ENCODE data around the gene PRG3. TPM values are rescaled to one million over a fixed set of nuclear protein-coding genes. Genes with fewer than 3 reads are reported as not detected.
"Not testable (repeated sequence)": the region's sequence is repeated elsewhere in the genome, so short reads cannot be mapped to it uniquely, and the experiment has no call there.

Gene PRG3
- total RNA-seq, 1 experiment from 2014 or later, result not detected

GRCh38 chr11:57409321-57410100, 28.6 kb upstream of the PRG3 start:
- no peak for DNase-seq (ENCODE audit: extremely low read depth, low read depth)

DNA sequence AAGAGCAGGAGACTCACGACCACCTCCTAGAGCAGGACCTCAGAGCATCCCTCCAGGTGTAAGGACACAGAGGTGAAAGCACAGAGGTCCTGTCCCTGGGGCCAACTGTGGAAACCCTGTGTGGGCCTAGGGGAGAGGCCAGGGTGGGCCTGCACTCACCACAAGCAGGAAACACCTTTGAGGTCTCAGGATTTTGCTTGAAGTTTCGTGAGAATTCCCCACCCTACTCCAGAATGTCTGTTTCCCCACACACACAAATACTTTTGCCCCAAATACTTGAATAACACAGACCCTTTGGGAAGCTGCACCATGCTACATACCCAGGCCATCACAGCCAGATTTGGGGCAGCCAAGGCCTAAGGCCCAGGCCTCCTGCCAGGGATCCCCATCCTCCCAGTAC, 27.8 kb upstream of the PRG3 start:
- DNase-seq (ENCODE audit: extremely low read depth, low read depth), result no peak

DNA sequence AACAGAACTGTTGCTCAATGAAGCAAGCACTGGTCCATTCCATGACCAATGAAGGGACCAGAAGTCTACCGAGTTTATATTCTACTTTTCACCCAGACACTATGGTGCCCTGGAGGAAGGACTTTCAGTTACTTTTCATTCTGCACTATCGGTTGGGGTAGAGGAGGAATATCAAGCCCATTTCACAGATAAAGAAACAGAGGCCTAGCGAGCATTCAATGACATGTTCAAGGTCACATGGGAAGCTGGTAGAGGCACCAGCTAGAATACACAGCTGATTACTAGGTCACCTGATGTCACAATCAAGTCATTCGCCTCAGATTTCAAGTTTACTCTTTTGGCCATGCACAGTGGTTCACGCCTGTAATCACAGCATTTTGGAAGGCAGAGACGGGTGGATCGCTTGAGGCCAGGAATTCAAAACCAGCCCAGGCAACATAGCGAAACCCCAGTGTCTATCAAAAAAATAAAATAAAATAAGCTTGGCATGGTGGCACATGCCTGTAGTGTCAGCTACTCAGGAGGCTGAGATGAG, 27.1 kb upstream of the PRG3 start:
- DNase-seq (ENCODE audit: extremely low read depth, low read depth), result no peak

GRCh38 chr11:57407010-57407920, 26.3 kb upstream of the PRG3 start:
- DNase-seq (ENCODE audit: extremely low read depth, low read depth), result no peak

- no peak for DNase-seq (ENCODE audit: extremely low read depth, low read depth)
Measured at GRCh38 chr11:57406337-57406904, 25.5 kb upstream of the PRG3 start.

DNA sequence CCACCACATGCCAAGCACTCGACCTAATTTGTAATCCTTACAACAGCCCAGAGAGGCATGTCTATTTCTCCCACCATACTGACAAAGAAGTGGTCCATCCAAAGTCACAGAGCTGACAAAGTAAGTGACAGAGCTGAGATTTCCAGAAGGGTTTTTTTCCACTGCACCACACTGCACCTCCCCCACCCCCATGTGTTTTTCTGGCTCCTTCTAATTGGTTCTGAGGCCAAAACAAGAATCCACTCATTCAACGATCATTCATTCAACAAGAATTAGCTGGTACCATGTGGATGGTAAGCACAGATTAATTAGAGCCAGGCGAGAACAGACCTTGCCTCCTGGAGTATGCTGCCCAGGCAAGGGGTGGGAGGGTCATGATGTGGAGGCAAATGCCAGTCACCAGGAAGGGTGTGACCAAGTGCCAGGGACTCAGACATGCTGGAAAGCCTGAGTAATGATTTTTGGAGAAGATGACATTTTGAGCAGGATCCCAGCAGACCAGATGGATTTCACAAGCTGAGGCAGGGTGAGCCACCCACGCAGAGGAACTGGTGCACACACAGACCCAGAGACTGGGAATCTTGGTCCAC, 24.4 kb upstream of the PRG3 start:
- no peak for DNase-seq (ENCODE audit: extremely low read depth, low read depth)

- no peak for DNase-seq (ENCODE audit: extremely low read depth, low read depth)
Measured at GRCh38 chr11:57403802-57404147, 22.8 kb upstream of the PRG3 start.

DNA sequence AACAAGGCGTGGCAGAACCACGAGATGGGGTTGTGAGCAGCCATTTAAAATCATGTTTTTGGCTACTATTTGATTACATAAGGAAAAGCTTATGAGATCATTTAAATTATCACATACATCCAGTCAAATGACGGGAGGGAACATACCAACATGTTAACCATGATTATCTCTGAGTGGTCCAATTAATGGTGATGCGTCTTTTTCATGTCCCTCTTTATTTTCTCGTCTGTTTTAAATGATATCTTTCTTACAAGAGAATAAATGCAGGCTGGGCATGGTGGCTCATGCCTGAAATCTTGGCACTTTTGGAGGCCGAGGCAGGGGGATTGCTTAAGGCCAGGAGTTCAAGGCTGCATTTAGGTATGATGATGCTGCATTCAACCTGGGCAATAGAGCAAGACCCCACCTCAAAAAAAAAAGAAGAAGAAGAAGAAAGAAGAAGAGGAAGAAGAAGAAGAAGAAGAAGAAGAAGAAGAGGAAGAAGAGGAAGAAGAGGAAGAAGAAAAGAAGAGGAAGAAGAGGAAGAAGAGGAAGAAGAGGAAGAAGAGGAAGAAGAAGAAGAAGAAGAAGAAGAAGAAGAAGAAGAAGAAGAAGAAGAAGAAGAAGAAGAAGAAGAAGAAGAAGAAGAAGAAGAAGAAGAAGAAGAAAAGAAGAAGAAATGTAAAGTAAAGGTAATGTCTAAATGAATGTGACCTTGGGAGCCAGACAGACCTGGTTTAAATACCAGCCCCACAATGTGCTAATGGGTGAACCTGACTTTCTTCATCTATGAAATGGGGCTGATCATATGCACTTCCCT, 22.3 kb upstream of the PRG3 start:
- DNase-seq (ENCODE audit: extremely low read depth, low read depth), result not testable (repeated sequence)

- DNase-seq (ENCODE audit: extremely low read depth, low read depth), result no peak
Measured at GRCh38 chr11:57402188-57403002, 21.4 kb upstream of the PRG3 start.

DNA sequence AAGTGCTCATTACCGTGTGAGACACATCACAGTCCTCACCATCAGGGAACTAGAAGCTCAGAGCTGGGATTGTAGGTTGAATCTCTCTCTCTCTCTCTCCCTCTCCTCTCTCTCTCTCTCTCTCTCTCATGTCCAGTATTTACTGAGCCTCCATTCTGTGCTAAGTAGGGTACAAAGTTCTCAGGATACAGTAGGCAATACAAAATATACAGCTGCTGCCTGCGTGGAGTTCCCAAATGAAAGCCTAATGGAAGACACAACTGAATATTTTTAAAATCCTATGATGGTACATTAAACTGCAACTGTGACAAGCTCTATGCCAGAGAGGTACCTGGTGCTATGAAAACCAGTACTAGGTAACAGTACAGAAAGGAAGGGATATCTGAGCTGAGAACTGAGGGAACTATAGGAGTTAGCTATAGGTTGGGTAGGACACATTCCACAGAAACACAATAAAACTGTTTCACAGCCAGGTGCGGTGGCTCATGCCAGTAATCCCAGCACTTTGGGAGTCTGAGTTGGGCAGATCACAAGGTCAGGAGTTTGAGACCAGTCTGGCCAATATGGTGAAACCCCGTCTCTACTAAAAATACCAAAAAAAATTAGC, 19.1 kb upstream of the PRG3 start:
- no peak for DNase-seq (ENCODE audit: extremely low read depth, low read depth)

DNA sequence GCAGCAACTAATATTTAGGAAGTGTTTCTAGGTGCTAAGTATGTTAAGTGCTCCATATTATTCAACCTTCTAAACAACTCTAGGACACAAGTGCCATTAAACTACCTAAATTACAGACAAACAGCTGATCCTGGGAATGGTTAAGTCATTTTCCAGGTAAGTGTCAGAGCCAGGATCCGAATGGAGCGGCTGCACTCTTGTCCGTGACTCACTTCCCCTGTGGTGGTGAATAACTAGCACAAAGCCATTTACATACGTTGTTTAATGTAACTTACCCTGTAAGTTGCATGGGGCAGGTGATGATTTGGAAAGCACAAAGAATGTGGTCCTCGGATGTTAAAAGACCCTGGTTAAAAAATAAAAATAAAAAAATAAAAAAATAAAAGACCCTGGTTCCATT, 18.3 kb upstream of the PRG3 start:
- DNase-seq (ENCODE audit: extremely low read depth, low read depth), result no peak

- DNase-seq (ENCODE audit: extremely low read depth, low read depth), result no peak
Measured at GRCh38 chr11:57397394-57397990, 16.5 kb upstream of the PRG3 start.

GRCh38 chr11:57396744-57397143, 15.8 kb upstream of the PRG3 start:
- no peak for DNase-seq (ENCODE audit: extremely low read depth, low read depth)

- no peak for DNase-seq (ENCODE audit: extremely low read depth, low read depth)
Measured at GRCh38 chr11:57395905-57396623, 15.1 kb upstream of the PRG3 start.

GRCh38 chr11:57394203-57394965, 13.4 kb upstream of the PRG3 start:
- no peak for DNase-seq (ENCODE audit: extremely low read depth, low read depth)

GRCh38 chr11:57392763-57393105, 11.8 kb upstream of the PRG3 start:
- no peak for DNase-seq (ENCODE audit: extremely low read depth, low read depth)
